Activated T-helper 2 cell treated with anti-CD3 and anti-CD28 coated beads, Interferon-gamma antibody, Interleukin-2, Interleukin-4, amounts not matched to agents 10 μg/mL and 5 μg/mL and 100 μg/mL, durations not matched to agents 14 hours and 24 hours and 36 hours (primary cell): ENCODE results near the gene SNRPB2. TPM values are rescaled to one million over a fixed set of nuclear protein-coding genes. Genes with fewer than 3 reads are reported as not detected.

Source experiments
- DNase-seq: peaks from one replicate; pipeline ENCODE4 v3.0.0; 2021; ENCODE audit warnings: low spot score
- H3K27ac Mint-ChIP-seq: one replicate; pipeline ENCODE4 v1.8.0; 2021; ENCODE audit warnings: mixed read lengths
- H3K27me3 Mint-ChIP-seq: one replicate; pipeline ENCODE4 v1.8.0; 2021; ENCODE audit warnings: low read depth, mixed read lengths
- H3K36me3 Mint-ChIP-seq: one replicate; pipeline ENCODE4 v1.8.0; 2021; ENCODE audit warnings: low read depth, mixed read lengths
- H3K4me1 Mint-ChIP-seq: one replicate; pipeline ENCODE4 v1.8.0; 2021; ENCODE audit warnings: low read depth, mixed read lengths
- H3K4me3 Mint-ChIP-seq: one replicate; pipeline ENCODE4 v1.8.0; 2021; ENCODE audit warnings: low read depth, mild to moderate bottlenecking, moderate library complexity, mixed read lengths
- H3K9me3 Mint-ChIP-seq: one replicate; pipeline ENCODE4 v1.8.0; 2021; ENCODE audit warnings: mixed read lengths
- intact Hi-C: fragments of 100-400 bp; cut with micrococcal nuclease; formaldehyde crosslinking; loops from one replicate; pipeline ENCODE4 v1.15.1; 2023
- total RNA-seq: library from RNA; stranded (reverse); gene quantifications from 2 replicates; pipeline ENCODE4 v1.2.3, GENCODE V29; 2022

The SNRPB2 gene
- total RNA-seq, 1 donor from 2014 or later = 125 TPM

- H3K9me3 Mint-ChIP-seq = no peaks in the 10 kb centered on the region
- intact Hi-C loops = loop anchor here (10.0 kb wide), 1 partner anchor 1066 kb away; no protein-coding TSS in a partner anchor
- no peak overlapping the region for H3K27ac Mint-ChIP-seq
- no peak overlapping the region for H3K4me3 Mint-ChIP-seq
- H3K4me1 Mint-ChIP-seq = no peaks in the 10 kb centered on the region
- H3K27me3 Mint-ChIP-seq = peaks cover 20% of the 10 kb centered on the region
- H3K36me3 Mint-ChIP-seq = no peaks in the 10 kb centered on the region
- no peak for DNase-seq
Measured at GRCh38 chr20:16771213-16771612, 41.4 kb downstream of the SNRPB2 start.

GRCh38 chr20:16775961-16776360 lies 46.1 kb downstream of the SNRPB2 start:
- peaks cover 4% of the 10 kb centered on the region for H3K9me3 Mint-ChIP-seq
- no peaks in the 10 kb centered on the region for H3K4me1 Mint-ChIP-seq
- no peak overlapping the region for H3K4me3 Mint-ChIP-seq
- no peak overlapping the region for H3K27ac Mint-ChIP-seq
- intact Hi-C loops = loop anchor here (10.0 kb wide), 1 partner anchor 1071 kb away; no protein-coding TSS in a partner anchor
- peaks cover 3% of the 10 kb centered on the region for H3K27me3 Mint-ChIP-seq
- H3K36me3 Mint-ChIP-seq = no peaks in the 10 kb centered on the region
- DNase-seq = no peak

GRCh38 chr20:16777126-16777525 lies 47.3 kb downstream of the SNRPB2 start:
- H3K9me3 Mint-ChIP-seq = peaks cover 4% of the 10 kb centered on the region
- DNase-seq = no peak
- no peaks in the 10 kb centered on the region for H3K36me3 Mint-ChIP-seq
- no peak overlapping the region for H3K4me3 Mint-ChIP-seq
- H3K27me3 Mint-ChIP-seq = peaks cover 3% of the 10 kb centered on the region
- intact Hi-C loops = loop anchor here (10.0 kb wide), 1 partner anchor 1072 kb away; no protein-coding TSS in a partner anchor
- H3K4me1 Mint-ChIP-seq = no peaks in the 10 kb centered on the region
- H3K27ac Mint-ChIP-seq = no peak overlapping the region

- no peaks in the 10 kb centered on the region for H3K36me3 Mint-ChIP-seq
- H3K4me1 Mint-ChIP-seq = no peaks in the 10 kb centered on the region
- intact Hi-C loops = loop anchor here (10.0 kb wide), 1 partner anchor 1073 kb away; no protein-coding TSS in a partner anchor
- H3K4me3 Mint-ChIP-seq = no peak overlapping the region
- no peak overlapping the region for H3K27ac Mint-ChIP-seq
- DNase-seq = no peak
- peaks cover 4% of the 10 kb centered on the region for H3K9me3 Mint-ChIP-seq
- H3K27me3 Mint-ChIP-seq = no peaks in the 10 kb centered on the region
Measured at GRCh38 chr20:16778159-16778558, 48.3 kb downstream of the SNRPB2 start.

- H3K27me3 Mint-ChIP-seq = no peaks in the 10 kb centered on the region
- H3K4me1 Mint-ChIP-seq = no peaks in the 10 kb centered on the region
- intact Hi-C loops = no loop called here
- H3K27ac Mint-ChIP-seq = no peak overlapping the region
- peaks cover 4% of the 10 kb centered on the region for H3K9me3 Mint-ChIP-seq
- H3K36me3 Mint-ChIP-seq = no peaks in the 10 kb centered on the region
- no peak overlapping the region for H3K4me3 Mint-ChIP-seq
- DNase-seq = no peak
Measured at GRCh38 chr20:16781496-16781895, 51.7 kb downstream of the SNRPB2 start.

GRCh38 chr20:16785226-16785625 lies 55.4 kb downstream of the SNRPB2 start:
- DNase-seq = no peak
- intact Hi-C loops = no loop called here
- no peak overlapping the region for H3K27ac Mint-ChIP-seq
- no peaks in the 10 kb centered on the region for H3K27me3 Mint-ChIP-seq
- H3K36me3 Mint-ChIP-seq = no peaks in the 10 kb centered on the region
- H3K9me3 Mint-ChIP-seq = no peaks in the 10 kb centered on the region
- H3K4me1 Mint-ChIP-seq = no peaks in the 10 kb centered on the region
- no peak overlapping the region for H3K4me3 Mint-ChIP-seq

Other genes starting within 250 kb of the SNRPB2 start
- gene KIF16B, start 156.6 kb upstream of the SNRPB2 start, total RNA-seq = 6.2 and 6.8 TPM in 2 replicates
- not detected in 2 replicates for gene OTOR, start 18.3 kb downstream of the SNRPB2 start, total RNA-seq